ENCODE data around the gene MYRF. TPM values are rescaled to one million over a fixed set of nuclear protein-coding genes. Genes with fewer than 3 reads are reported as not detected.

MYRF gene
- total RNA-seq, 3 donors from 2014 or later, result 0.08 to 1.1 (median 0.24) TPM

DNA sequence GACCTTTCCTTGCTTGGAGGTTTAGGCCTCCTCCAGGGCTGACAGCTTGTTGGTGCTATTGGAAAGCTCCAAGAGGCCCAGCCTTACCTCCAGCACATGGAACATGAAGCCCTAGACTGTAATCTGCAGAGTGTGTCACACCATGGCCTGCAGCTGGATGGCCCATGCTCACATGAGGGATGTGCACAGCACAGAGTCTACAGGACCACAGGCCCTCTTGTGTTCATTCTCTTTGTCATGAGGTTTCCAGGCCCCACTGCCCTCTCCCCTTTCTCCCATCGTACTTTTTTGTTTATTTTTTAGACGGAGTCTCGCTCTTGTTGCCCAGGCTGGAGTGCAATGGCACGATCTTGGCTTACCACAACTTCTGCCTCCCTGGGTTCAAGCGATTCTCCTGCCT is 54.3 kb downstream of the MYRF start:
- Mint-ChIP-seq H3K9me3 (no peaks in the 10 kb centered on the region), H3K27me3 (ENCODE audit: low read depth) (peaks cover 2% of the 10 kb centered on the region), H3K36me3 (ENCODE audit: insufficient read depth) (no peaks in the 10 kb centered on the region), H3K4me3 (no peak overlapping the region), H3K4me1 (ENCODE audit: low read depth) (no peaks in the 10 kb centered on the region)
- DNase-seq (no peak), ATAC-seq (no peak)

DNA sequence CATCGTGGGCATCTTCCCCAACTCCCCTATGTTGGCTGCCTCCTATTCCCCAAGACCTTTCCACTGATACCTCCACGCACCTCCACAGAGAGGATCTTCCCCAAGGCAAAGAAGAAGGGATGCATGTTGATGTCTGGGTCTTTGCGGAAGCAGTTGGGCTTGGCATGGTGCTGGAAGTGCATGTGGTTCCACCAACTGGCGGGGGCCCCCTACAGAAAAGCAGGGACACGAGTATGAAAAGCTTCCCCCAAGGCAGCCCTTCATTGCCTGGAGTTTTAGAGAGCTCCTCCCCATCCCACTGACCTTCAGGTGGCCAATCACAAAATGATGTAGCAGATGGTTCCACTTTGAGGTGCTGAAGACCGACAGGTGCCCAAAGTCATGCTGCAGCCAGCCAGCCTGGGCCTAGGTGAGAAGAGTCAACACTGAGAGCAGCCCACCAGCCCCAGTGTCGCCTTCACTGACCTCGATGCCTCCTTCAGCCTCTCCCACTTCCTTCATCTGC is 58.3 kb downstream of the MYRF start:
- H3K27me3 Mint-ChIP-seq (ENCODE audit: low read depth), result peaks cover 22% of the 10 kb centered on the region
- H3K9me3 Mint-ChIP-seq, result no peaks in the 10 kb centered on the region
- no peak for DNase-seq
- H3K36me3 Mint-ChIP-seq (ENCODE audit: insufficient read depth), result no peaks in the 10 kb centered on the region
- ATAC-seq, result no peak
- H3K4me1 Mint-ChIP-seq (ENCODE audit: low read depth), result peaks cover 6% of the 10 kb centered on the region
- H3K4me3 Mint-ChIP-seq, result no peak overlapping the region

GRCh38 chr11:61811831-61812230 is 59.4 kb downstream of the MYRF start:
- Mint-ChIP-seq H3K4me1 (ENCODE audit: low read depth) (peaks cover 13% of the 10 kb centered on the region), H3K4me3 (no peak overlapping the region), H3K27me3 (ENCODE audit: low read depth) (peaks cover 27% of the 10 kb centered on the region), H3K36me3 (ENCODE audit: insufficient read depth) (no peaks in the 10 kb centered on the region), H3K9me3 (no peaks in the 10 kb centered on the region)
- DNase-seq, result no peak
- no peak for ATAC-seq

GRCh38 chr11:61812736-61813411 is 60.4 kb downstream of the MYRF start:
- no peak for DNase-seq
- no peaks in the 10 kb centered on the region for H3K9me3 Mint-ChIP-seq
- peaks cover 28% of the 10 kb centered on the region for H3K27me3 Mint-ChIP-seq (ENCODE audit: low read depth)
- no peaks in the 10 kb centered on the region for H3K36me3 Mint-ChIP-seq (ENCODE audit: insufficient read depth)
- no peak for ATAC-seq
- no peak overlapping the region for H3K4me3 Mint-ChIP-seq
- H3K4me1 Mint-ChIP-seq (ENCODE audit: low read depth), result peaks cover 13% of the 10 kb centered on the region

GRCh38 chr11:61814247-61814957 is 62.0 kb downstream of the MYRF start:
- Mint-ChIP-seq H3K36me3 (ENCODE audit: insufficient read depth) (no peaks in the 10 kb centered on the region), H3K4me1 (ENCODE audit: low read depth) (peaks cover 13% of the 10 kb centered on the region), H3K4me3 (peak overlapping the region; percentile 84), H3K27me3 (ENCODE audit: low read depth) (peaks cover 29% of the 10 kb centered on the region), H3K9me3 (no peaks in the 10 kb centered on the region)
- no peak for DNase-seq
- ATAC-seq, result no peak

DNA sequence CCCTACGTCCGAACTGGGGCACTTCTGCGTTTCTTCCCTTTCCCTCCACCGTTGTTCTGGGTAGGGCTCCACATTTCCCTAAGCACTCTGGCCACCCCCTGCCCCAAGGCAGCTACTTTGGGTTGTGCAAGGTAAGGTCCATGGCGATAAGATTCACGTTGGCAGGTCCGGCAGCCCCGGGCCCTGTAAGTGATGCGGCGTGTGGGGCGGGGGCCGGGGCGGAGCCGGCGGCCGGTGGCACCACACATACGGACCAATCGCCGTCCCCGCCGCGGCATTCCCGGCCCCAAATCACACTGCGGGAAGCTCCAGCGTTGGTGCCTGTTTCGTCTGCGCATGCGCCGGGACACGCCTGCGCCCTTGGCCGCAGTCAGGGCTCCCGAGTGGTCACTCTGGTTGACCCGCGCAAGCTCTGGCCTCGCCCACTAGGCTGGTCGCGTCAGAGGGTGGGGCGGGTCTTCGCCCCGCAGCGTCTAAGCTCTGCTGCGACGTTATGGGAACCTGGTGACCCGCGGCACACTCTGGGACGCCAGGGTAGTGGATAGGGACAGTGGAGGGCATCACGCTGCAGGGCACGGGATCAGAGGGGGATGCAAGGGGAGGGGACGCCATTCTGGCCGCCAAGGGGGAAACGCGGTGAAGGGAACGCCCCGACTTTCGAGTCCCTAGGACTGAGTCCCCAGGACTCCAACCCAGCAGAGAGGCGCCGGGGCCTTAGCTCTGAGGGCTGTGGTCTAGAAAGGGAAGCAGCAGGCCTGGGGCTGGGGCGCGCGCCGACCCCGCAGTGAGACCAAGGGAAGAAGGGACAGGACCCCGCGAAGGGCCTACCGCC is 62.7 kb downstream of the MYRF start:
- Mint-ChIP-seq H3K4me3 (peak overlapping the region; percentile 84), H3K27me3 (ENCODE audit: low read depth) (peaks cover 29% of the 10 kb centered on the region), H3K9me3 (no peaks in the 10 kb centered on the region), H3K4me1 (ENCODE audit: low read depth) (peaks cover 13% of the 10 kb centered on the region), H3K36me3 (ENCODE audit: insufficient read depth) (no peaks in the 10 kb centered on the region)
- ATAC-seq (peak in 1 of 2 donors; percentile 15), DNase-seq (peak; percentile 17)

DNA sequence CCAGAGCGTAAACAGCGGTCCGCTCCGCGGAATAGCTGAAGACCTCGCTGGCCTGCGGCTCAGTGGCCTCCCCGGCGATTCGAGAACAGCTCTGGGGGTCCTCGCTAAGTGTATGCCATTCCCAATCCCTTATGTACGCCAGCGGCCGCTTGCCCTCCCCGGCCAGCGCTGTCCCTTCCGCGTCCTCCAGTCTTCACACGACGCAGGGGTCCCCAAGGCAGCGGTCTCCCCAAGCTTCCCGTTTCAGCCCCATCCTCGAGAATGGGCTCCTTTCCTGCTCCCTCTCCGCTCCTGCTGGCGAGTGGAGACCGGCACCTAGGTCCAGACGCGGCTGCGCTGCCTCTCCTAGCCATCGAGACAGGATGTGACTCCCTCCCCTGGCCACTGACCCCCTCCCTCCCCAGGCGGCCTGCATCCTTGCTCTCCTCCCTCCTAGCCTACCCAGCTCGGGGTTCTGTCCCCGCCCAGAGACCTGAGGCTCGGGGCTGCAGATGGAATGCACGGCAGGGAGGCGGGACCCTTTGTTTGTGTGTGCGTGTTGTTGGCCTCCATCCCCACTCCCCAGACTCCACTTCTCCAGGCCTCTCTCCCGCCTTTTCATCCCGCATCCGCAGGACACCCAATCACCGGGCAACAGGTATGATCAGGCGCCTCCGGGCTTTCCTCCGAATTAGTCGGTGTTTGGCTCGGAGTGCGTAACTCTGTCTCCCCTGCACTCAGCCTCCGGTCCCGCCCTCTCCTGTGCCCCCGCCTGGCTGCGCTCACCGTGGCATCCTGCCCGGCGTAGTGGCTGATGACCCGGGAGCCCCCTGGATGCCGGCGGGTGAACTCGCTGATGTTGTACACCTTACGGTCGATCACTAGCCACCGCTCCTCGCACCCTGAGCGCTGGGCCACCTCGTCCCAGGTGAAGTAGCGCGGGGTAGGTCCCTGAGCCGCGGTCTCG is 63.6 kb downstream of the MYRF start:
- Mint-ChIP-seq H3K4me1 (ENCODE audit: low read depth) (peaks cover 13% of the 10 kb centered on the region), H3K36me3 (ENCODE audit: insufficient read depth) (no peaks in the 10 kb centered on the region), H3K9me3 (no peaks in the 10 kb centered on the region), H3K27me3 (ENCODE audit: low read depth) (peaks cover 29% of the 10 kb centered on the region), H3K4me3 (peak overlapping the region; percentile 84)
- peak; percentile 71 to 77 for ATAC-seq
- DNase-seq, result peak; percentile 49

- H3K4me1 Mint-ChIP-seq (ENCODE audit: low read depth), result peaks cover 13% of the 10 kb centered on the region
- DNase-seq (peak; percentile 66), ATAC-seq (peak; percentile 72 to 73)
- no peaks in the 10 kb centered on the region for H3K9me3 Mint-ChIP-seq
- no peaks in the 10 kb centered on the region for H3K36me3 Mint-ChIP-seq (ENCODE audit: insufficient read depth)
- H3K4me3 Mint-ChIP-seq, result peak within 1 kb of the TSS; percentile 84
- peaks cover 27% of the 10 kb centered on the region for H3K27me3 Mint-ChIP-seq (ENCODE audit: low read depth)
Observed at GRCh38 chr11:61816736-61817455, 64.5 kb downstream of the MYRF start, which contains the start of gene FADS1. Gene FADS1 (minus strand): TSS chr11:61817003. CDS start chr11:61816929, 74 bp downstream.

- H3K9me3 Mint-ChIP-seq, result no peaks in the 10 kb centered on the region
- H3K4me1 Mint-ChIP-seq (ENCODE audit: low read depth), result peaks cover 13% of the 10 kb centered on the region
- H3K4me3 Mint-ChIP-seq, result peak overlapping the region; percentile 69
- H3K36me3 Mint-ChIP-seq (ENCODE audit: insufficient read depth), result no peaks in the 10 kb centered on the region
- ATAC-seq, result no peak
- DNase-seq, result no peak
- H3K27me3 Mint-ChIP-seq (ENCODE audit: low read depth), result peaks cover 24% of the 10 kb centered on the region
Observed at GRCh38 chr11:61817471-61818202, 65.2 kb downstream of the MYRF start.

GRCh38 chr11:61820174-61820573 is 67.7 kb downstream of the MYRF start:
- H3K36me3 Mint-ChIP-seq (ENCODE audit: insufficient read depth), result no peaks in the 10 kb centered on the region
- ATAC-seq (no peak), DNase-seq (no peak)
- peaks cover 10% of the 10 kb centered on the region for H3K27me3 Mint-ChIP-seq (ENCODE audit: low read depth)
- no peaks in the 10 kb centered on the region for H3K9me3 Mint-ChIP-seq
- H3K4me1 Mint-ChIP-seq (ENCODE audit: low read depth), result peaks cover 10% of the 10 kb centered on the region
- no peak overlapping the region for H3K4me3 Mint-ChIP-seq

DNA sequence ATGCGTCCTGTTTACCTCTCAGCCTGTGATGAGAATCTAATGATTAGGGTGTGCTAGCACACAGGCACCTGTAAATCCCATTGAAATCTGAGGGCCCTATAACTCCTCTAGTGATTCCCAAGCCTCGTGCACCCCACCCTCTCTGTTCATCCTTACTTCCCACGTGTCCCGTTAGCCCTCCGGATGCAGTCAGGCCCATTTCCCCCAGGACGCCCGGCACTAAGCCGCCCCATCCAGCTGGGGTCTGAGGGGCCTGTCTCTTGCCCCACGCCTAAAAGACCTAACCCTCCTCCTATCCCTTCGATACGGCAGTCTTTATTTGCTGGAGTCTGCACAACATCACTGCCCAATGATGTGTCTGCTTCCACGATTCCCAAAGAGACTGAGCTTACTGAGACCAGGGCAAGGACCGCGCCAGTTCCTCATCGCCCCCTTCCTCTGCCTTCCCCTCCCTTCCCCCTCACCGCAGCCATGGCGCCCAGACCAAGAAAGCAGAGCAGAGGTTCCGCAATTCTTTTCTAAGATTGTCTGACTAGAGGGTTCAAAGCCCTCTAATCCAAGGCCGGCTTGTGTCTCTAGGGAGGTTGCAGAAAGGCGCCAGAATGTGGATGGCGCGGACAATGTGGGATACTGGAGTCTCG is 74.6 kb downstream of the MYRF start:
- peak overlapping the region; percentile 73 for H3K4me3 Mint-ChIP-seq
- H3K9me3 Mint-ChIP-seq, result no peaks in the 10 kb centered on the region
- no peak for ATAC-seq
- no peak for DNase-seq
- H3K27me3 Mint-ChIP-seq (ENCODE audit: low read depth), result peaks cover 25% of the 10 kb centered on the region
- peaks cover 18% of the 10 kb centered on the region for H3K4me1 Mint-ChIP-seq (ENCODE audit: low read depth)
- no peaks in the 10 kb centered on the region for H3K36me3 Mint-ChIP-seq (ENCODE audit: insufficient read depth)

All from activated T-cell treated with anti-CD3 and anti-CD28 coated beads, Interleukin-2, amount 50 U/mL, for 4 hours (primary cell).